Left ventricle myocardium inferior (tissue), 1 donor: Measurements from ENCODE around the gene TMEM143. TPM values are rescaled to one million over a fixed set of nuclear protein-coding genes. Genes with fewer than 3 reads are reported as not detected.

ENCODE experiments used
- DNase-seq: peaks from one replicate; pipeline ENCODE4 v3.0.0-alpha.2; 2020
- H3K27ac ChIP-seq: fragments of 200-600 bp; replicated peaks from 2 replicates; pipeline ENCODE4 v1.8.0; 2021
- H3K27me3 ChIP-seq: fragments of 200-600 bp; 2 replicates; pipeline ENCODE4 v1.8.0; 2021; ENCODE audit warnings: low read depth
- H3K36me3 ChIP-seq: fragments of 200-600 bp; 2 replicates; pipeline ENCODE4 v1.8.0; 2021
- H3K4me1 ChIP-seq: fragments of 200-600 bp; 2 replicates; pipeline ENCODE4 v1.8.0; 2021
- H3K4me3 ChIP-seq: fragments of 200-600 bp; 2 replicates; pipeline ENCODE4 v1.8.0; 2021; ENCODE audit warnings: mild to moderate bottlenecking, moderate library complexity
- H3K9me3 ChIP-seq: fragments of 200-600 bp; replicated peaks from 2 replicates; pipeline ENCODE4 v1.8.0; 2021
- CTCF ChIP-seq: fragments of 200-600 bp; IDR thresholded peaks from 2 replicates; pipeline ENCODE4 v1.8.0; 2021; ENCODE audit warnings: antibody characterized with exemption, mild to moderate bottlenecking, borderline replicate concordance
- intact Hi-C: fragments of 100-400 bp; cut with micrococcal nuclease; formaldehyde crosslinking; loops from one replicate; pipeline ENCODE4 v1.11.0; 2022
- total RNA-seq: library from RNA; stranded (reverse); fragmentation: NEBNext Ultra II Directional; extraction: Animal tissue kit (Norgen Biotek cat#: 25700); gene quantifications from one replicate; pipeline ENCODE4 v1.2.1, GENCODE V29; 2021
- donor health status: DM: no; HTN: yes; CAD: no; lungs with severe emphysema.

The TMEM143 gene
- total RNA-seq, 1 donor from 2014 or later: 108 TPM

- no peak overlapping the region for H3K4me3 ChIP-seq
- no peak for DNase-seq
- H3K4me1 ChIP-seq: peaks cover 32% of the 10 kb centered on the region
- no peaks in the 10 kb centered on the region for H3K36me3 ChIP-seq
- no peaks in the 10 kb centered on the region for H3K9me3 ChIP-seq
- no peak for TF ChIP-seq CTCF
- no peak overlapping the region for H3K27ac ChIP-seq
- intact Hi-C loops: no loop called here
- H3K27me3 ChIP-seq: peaks cover 64% of the 10 kb centered on the region
These were observed 32.5 kb upstream of the TMEM143 start for GRCh38 chr19:48396016-48396823.

DNA sequence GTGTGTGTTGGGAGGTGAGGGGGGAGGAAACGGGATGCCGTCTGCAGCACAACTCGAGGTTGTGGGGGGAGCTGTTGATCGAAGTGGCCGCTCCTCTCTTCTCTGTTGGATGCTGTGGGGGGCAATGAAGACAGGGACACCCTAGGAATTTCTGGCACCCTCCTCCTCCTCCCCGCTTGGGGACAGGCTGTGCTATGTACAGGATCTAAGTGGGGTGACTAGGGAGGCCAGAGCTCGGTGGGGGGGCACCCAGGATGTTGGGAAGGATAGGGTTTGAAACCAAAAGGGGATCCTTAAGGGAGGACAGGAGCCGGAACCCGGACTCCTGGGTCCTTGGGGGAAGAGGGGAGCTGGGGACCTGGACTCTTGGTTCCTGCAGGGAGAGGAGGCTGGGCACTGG lies 31.8 kb upstream of the TMEM143 start:
- intact Hi-C loops: no loop called here
- Histone ChIP-seq H3K4me1 (peaks cover 39% of the 10 kb centered on the region), H3K9me3 (no peaks in the 10 kb centered on the region), H3K27ac (no peak overlapping the region), H3K27me3 (peaks cover 64% of the 10 kb centered on the region), H3K36me3 (no peaks in the 10 kb centered on the region), H3K4me3 (no peak overlapping the region)
- no peak for DNase-seq
- TF ChIP-seq CTCF: no peak

DNA sequence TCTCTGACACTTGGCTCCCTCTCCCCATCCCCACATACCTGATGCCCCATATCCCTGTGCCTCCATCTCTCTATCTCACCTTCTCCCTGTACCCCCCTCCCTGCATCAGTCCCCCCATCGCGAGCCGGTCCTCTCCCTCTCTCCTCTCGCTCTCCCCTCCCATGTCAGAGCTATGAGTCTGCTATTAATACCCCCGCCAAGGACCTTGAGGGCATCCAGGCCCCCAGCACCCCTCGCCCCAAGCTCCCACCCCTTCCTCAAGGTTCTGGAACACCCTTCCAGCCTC lies 31.4 kb upstream of the TMEM143 start:
- Histone ChIP-seq H3K27ac (no peak overlapping the region), H3K4me3 (no peak overlapping the region), H3K27me3 (peaks cover 64% of the 10 kb centered on the region), H3K9me3 (no peaks in the 10 kb centered on the region), H3K36me3 (no peaks in the 10 kb centered on the region), H3K4me1 (peaks cover 40% of the 10 kb centered on the region)
- intact Hi-C loops: no loop called here
- DNase-seq: no peak
- TF ChIP-seq CTCF: no peak

- H3K4me3 ChIP-seq: peak overlapping the region; percentile 41
These were observed 30.8 kb upstream of the TMEM143 start for GRCh38 chr19:48394331-48395169.

More at GRCh38 chr19:48394331-48395169, 30.8 kb upstream of the TMEM143 start:
- no peak for TF ChIP-seq CTCF
- Histone ChIP-seq H3K9me3 (no peaks in the 10 kb centered on the region), H3K4me1 (peaks cover 40% of the 10 kb centered on the region), H3K27me3 (peaks cover 64% of the 10 kb centered on the region), H3K36me3 (peaks cover under 1% of the 10 kb centered on the region), H3K27ac (no peak overlapping the region)
- intact Hi-C loops: no loop called here
- DNase-seq: no peak
